GM19351 (cell line): ENCODE measurements around the gene SHF.
"Not testable (repeated sequence)": the region's sequence is repeated elsewhere in the genome, so short reads cannot be mapped to it uniquely, and the experiment has no call there.

ENCODE experiments used
- ATAC-seq: cut with Tn5 transposase; IDR thresholded peaks from one replicate; pipeline ENCODE4 v1.9.1; 2021; ENCODE audit warnings: mild to moderate bottlenecking, moderate library complexity; ENCODE audit not compliant: unreplicated experiment

The SHF gene

DNA sequence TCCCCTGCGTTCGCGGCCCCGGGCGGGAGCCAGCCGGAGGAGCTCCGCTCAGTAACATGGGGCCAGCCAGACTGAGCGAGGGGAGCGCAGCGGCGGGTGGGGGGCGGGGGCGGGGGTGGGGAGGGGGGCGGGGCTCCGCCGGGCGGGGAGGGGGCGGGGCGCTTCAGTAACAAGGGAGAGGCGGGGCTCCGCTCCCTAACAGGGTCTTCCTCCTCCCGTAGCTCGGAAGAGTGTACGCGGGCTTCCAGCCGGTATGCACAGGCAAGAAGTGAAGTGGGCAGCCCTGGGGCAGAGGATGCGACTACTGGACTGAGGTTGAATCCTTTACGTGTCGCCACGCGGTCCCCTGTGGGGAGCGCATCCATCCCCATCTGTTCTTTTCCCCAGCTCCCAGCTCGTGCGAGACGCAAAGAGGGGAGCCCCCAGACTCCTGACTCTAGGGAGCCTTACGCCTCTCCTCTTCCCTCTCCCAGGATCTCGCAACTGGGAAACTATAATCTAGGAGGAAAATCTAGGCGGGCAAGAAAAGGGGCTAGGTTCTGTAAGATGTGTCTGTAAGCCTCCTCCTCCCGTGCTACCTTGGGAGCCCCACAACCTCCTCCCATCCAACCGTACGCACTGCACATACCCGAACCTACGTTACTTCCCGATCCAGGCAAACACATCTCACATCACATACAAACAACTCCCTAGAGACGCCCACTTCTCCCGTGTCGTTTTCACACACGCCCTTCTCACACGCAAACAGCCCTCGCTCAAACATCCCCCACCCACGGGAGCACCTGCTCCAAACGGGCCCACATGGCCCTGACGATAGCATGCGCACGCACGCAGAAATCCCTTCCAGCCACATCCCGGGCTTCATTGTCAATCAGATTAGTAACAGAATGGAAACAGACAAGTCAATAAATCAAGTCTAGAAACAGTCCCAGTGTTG lies at the start of gene SHF:
Gene SHF, minus strand, starts transcription at position 73 of the 937 bp plus-strand sequence. Its CDS starts 15 bp downstream, at position 58.
- ATAC-seq = peak; percentile 45

GRCh38 chr15:45236806-45237205 lies 49.0 kb upstream of the SHF start:
- not testable (repeated sequence) for ATAC-seq

DNA sequence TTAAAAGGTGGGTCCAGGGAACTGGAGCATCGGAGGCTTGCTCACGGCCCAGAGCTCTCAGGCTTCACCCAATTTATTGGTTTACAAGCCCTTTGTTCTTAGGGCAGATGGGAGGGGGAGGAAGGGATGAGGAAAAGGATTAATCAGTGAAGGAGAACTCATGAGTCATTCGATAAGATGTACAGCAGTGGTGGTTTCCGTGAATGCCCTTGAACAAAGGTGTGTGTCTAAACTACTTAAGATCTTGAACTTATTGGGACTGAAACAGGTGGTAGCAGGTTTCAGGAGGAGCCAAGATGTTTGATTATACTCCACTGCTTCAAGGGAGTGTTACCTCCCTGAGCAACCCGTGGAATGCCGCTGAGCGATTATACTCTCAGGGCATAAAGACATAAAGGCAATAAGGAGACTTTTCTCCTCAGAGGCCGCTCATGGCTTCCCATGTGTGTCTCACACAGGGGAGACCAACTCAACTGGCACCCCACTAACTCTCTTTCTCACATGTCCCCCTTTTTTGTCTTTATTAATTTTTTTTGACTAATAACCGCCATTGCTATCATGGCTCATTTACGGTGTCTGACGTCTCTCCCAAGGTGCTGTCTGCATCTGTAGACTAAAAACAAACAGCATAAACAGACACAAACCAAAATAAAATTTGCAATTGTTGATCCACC lies 46.9 kb upstream of the SHF start:
- no peak for ATAC-seq

DNA sequence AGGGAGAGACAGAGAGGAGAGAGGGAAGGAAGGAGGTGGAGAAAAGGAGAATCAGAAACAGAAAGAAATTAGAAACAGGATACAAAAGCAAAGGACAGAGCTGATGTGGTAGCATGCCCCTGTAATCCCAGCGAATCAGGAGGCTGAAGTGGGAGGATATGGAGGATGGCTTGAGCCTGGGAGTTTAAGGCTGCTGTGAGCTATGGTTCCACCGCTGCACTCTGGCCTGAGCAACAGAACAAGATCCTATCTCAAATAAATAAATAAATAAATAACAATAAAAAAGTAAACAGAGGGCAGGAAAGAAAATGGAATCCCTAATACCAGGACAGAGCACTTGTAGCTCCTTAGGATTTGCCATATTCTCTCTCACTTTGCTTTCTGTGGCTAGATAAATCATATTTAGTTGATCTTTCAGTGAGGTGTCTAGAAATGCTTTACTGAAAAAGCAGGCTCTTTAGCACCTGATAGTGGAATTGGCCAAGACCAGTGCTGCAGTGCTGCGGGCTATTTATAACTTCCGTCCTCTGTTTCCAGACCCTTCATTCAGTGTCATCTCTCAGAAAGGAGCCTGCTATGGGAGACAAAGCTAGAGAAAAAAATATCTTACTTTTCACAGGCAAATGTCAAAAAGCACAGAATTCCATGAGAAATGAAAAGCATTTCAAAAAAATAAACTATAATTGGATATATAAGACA lies 44.2 kb upstream of the SHF start:
- ATAC-seq = no peak

GRCh38 chr15:45231132-45231531 lies 43.4 kb upstream of the SHF start:
- ATAC-seq = no peak

DNA sequence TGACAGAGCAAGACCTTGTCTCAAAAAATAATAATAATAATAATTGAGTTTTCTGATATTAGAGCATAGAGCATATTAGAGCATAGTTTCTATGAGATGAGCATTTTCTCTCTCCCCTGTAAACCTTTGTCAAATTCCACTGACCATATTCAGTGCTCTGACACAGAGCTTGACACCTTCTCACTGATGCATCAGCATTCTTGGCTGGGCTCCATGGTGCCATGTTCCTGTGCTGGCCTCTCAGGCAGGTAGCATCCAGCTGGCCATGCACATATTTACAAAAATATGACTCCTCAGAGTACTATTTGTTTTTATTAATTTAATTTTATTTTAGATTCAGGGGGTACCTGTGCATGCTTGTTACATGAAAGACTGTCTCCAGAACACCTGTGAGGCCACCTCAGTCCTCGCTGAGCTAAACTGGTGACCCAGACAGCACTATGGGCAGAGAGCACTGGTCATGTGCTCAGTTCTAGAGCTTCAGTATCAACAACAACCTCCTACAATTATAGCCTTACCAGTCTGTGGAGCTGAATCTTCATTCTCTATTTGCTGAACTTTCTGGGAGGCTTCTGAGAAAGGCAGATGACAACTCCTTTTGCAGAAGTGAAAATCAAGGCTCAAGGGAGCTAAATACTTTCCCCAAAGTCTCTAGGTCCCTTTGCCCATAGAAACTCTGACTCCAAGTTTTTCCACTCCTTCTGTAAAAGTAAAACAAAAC lies 42.6 kb upstream of the SHF start:
- ATAC-seq = no peak

DNA sequence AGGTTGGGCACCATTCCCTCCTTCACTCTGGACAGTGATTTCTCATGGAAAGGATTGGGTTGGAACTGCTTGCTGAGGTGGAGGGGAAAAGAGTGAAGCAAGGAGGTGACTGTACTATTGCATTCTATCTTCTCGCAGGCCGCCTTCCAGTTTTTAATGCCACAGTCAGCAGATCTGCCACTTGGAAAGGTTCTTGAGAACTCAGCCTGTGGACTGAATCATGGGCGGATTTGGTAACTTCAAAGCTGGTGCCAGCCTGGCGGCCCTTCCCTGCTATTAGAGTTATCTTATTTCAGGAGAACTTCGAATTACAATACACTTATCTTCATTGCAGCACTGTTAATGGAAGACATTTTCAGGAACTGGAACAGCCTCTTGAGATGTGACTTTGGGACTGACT lies 41.2 kb upstream of the SHF start:
- ATAC-seq = no peak

DNA sequence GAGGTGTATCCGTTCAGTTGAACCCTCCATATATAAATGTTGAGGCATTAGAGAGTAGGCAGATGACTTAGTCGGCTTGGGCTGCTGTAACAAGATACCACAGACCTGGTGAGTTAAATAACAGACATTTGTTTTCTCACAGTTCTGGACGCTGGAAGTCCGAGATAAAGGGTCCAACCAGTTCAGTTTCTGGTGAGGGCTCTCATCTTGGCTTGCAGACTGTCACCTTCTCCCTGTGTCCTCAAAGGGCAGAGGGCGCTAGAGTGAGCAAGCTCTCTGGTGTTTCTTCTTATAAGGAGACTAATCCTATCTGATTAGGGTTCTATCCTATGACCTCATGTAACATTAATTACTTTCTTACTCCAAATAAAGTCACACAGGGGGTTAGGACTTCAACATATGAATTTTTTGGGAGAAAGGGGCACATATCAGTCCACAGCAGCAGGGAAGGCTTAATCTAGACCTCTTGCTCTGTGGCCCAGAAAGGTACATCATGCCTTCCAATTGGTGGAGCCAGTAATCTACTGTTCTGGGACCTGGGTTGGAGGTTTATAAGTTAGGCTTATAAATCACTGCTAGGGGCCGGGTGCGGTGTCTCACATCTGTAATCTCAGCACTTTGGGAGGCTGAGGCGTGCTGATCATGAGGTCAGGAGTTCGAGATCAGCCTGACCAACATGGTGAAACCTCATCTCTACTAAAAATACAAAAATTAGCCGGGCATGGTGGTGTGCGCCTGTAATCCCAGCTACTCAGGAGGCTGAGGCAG lies 37.9 kb upstream of the SHF start:
- no peak for ATAC-seq

GRCh38 chr15:45224621-45225217 lies 37.0 kb upstream of the SHF start:
- no peak for ATAC-seq

GRCh38 chr15:45221967-45222366 lies 34.2 kb upstream of the SHF start:
- ATAC-seq = no peak

DNA sequence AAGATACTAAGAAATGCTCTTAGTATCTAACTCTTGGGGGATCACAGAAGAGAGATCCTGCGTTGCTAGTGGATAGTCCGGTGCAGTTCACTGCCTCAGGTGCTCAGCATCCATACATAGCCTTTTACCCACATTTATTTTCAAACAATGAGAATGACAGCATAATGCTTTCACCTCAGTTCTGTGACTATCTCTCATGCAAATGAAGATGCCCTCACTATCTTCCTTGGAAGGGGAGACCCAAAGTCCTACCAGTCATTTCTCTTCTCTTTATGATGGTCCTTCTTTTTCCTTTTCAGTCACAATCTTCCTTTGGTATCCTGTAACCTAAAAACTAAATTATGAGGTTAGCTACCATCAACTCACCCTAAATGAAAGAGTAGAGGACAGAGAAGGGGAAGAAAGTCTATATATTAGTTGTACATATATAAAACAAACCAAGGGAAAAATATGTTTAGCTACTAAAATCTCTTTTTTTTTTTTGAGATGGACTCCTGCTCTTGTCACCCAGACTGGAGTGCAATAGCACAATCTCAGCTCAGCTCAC lies 33.4 kb upstream of the SHF start:
- ATAC-seq = no peak

- ATAC-seq = no peak
These were observed 24.7 kb upstream of the SHF start for GRCh38 chr15:45212493-45212892.

GRCh38 chr15:45205192-45205591 lies 17.4 kb upstream of the SHF start:
- ATAC-seq = no peak

GRCh38 chr15:45203182-45203581 lies 15.4 kb upstream of the SHF start:
- no peak for ATAC-seq

DNA sequence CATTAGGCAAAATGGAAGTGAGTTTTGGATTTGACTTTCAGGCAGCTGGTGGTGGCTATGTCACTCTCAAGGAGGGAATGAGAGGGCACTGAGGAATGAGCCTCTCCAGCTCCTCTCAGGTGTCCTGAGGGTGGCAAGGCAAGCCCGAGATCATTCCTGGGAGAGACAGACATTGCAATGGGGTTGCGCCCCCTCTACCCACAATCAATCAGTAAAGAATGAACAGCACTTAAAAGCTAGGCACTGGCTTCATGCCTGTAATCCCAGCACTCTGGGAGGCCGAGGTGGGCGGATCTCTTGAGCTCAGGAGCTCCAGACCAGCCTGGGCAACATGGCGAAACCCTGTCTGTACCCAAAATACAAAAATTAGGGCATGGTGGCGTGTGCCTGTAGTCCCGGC lies 14.1 kb upstream of the SHF start:
- no peak for ATAC-seq

- no peak for ATAC-seq
These were observed 13.7 kb upstream of the SHF start for GRCh38 chr15:45201557-45201859.

DNA sequence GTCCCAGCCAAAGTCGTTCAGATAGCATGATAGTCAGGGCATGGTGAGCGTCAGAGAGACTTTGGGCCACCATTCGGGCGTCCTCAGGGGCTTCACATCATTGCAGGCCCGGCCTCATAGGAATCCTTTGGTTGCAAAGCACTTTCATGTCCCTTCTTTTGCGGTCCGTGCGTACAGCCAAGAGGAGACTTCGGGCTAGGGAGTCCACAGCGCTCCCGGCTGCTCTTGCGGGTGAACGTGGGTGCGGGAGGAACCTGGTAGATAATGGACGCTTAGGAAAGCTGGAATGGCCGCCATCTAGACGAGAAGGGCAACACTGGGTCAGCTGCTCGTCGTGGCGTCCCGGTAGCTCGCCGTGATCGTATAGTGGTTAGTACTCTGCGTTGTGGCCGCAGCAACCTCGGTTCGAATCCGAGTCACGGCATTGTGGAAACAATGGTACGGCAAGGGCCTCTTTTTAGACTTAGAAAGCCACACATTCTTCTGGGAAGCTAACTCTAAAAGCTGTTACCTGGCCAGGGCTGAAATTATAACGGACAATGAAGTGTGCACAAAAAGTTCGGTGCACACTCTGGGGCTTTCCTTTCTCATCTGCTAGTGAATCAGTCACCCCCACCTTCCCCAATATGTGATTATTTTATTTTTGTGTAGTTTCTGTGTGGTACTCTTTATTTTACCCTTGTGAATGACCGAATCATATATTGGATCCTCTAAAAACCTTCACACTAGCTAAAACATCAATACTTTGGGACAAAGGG lies 13.2 kb upstream of the SHF start:
- peak; percentile 17 for ATAC-seq

DNA sequence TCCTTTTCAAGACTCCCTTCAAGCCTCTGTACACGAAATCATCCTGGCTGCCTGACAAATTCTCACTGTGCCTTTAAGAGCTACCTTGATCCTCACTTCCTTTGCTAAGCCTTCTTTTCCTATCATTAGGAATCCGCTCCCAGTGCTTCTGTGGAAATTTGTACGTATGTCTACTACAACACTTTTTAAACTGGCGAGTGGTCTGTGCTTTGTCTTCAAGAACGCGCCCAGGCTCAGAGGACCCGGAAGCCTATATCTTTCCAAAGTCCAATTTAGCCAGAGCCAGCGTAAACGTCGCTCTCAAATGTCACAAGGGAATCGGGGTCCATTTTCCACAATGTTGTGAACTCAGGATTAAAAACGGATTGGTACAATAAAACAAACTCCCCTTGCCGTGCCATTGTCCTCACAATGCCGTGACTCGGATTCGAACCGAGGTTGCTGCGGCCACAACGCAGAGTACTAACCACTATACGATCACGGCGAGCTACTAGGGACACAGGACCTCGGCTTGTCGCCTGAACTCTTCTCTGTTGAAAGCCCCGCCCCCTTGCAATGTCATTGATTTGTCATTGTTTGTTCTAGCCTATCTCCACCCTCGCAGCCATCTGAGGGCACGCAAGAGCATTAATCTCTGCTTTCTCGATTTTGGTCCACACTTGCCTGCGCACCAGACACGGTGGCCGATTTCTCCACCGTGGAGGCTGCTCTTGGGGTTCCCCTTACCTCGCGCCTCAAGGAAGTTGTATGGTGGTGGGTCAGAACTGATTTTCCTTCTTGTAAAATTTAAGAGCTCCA lies 12.4 kb upstream of the SHF start:
- peak; percentile 42 for ATAC-seq
